GM18507 (cell line): Measurements from ENCODE around the gene PHAX.
"Not testable (repeated sequence)": the region's sequence is repeated elsewhere in the genome, so short reads cannot be mapped to it uniquely, and the experiment has no call there.

ENCODE experiments used
- DNase-seq: peaks from one replicate; pipeline ENCODE4 v3.0.0; 2011; ENCODE audit warnings: low read depth; ENCODE audit not compliant: insufficient read length; ENCODE audit errors: extremely low spot score
- FAIRE-seq: peaks from 2 replicates; lab custom pipeline; 2011; peaks lifted over from hg19 to GRCh38; lab: Jason Lieb, UNC

PHAX gene

GRCh38 chr5:126649709-126650108, 49.0 kb downstream of the PHAX start:
- FAIRE-seq, result not testable (repeated sequence)

GRCh38 chr5:126650463-126650862, 49.7 kb downstream of the PHAX start:
- no peak for FAIRE-seq

More at GRCh38 chr5:126649709-126650108, 49.0 kb downstream of the PHAX start:
- DNase-seq, result not testable (repeated sequence)

GRCh38 chr5:126651013-126651577, 50.3 kb downstream of the PHAX start:
- peak; percentile 81 for FAIRE-seq
- DNase-seq, result no peak

More at GRCh38 chr5:126650463-126650862, 49.7 kb downstream of the PHAX start:
- no peak for DNase-seq

- peak; percentile 80 for FAIRE-seq
- no peak for DNase-seq
Observed at GRCh38 chr5:126656401-126657007, 55.8 kb downstream of the PHAX start.

GRCh38 chr5:126658561-126658960, 57.8 kb downstream of the PHAX start:
- FAIRE-seq (no peak), DNase-seq (no peak)

GRCh38 chr5:126659805-126660482, 59.2 kb downstream of the PHAX start:
- DNase-seq, result no peak
- peak; percentile 31 for FAIRE-seq

GRCh38 chr5:126664586-126664985, 63.8 kb downstream of the PHAX start:
- FAIRE-seq, result no peak

GRCh38 chr5:126670109-126670508, 69.4 kb downstream of the PHAX start:
- DNase-seq, FAIRE-seq: not testable (repeated sequence)

More at GRCh38 chr5:126664586-126664985, 63.8 kb downstream of the PHAX start:
- no peak for DNase-seq

- not testable (repeated sequence) for DNase-seq, FAIRE-seq
Observed at GRCh38 chr5:126671681-126672080, 70.9 kb downstream of the PHAX start.

- FAIRE-seq, result no peak
- no peak for DNase-seq
Observed at GRCh38 chr5:126673477-126673876, 72.7 kb downstream of the PHAX start.

GRCh38 chr5:126674145-126674544, 73.4 kb downstream of the PHAX start:
- DNase-seq, result no peak
- no peak for FAIRE-seq

GRCh38 chr5:126675338-126675737, 74.6 kb downstream of the PHAX start:
- FAIRE-seq, result no peak

GRCh38 chr5:126676195-126676624, 75.5 kb downstream of the PHAX start:
- DNase-seq (peak; percentile 76), FAIRE-seq (peak; percentile 73)

More at GRCh38 chr5:126675338-126675737, 74.6 kb downstream of the PHAX start:
- no peak for DNase-seq
